Medulla oblongata (tissue), 1 donor: Measurements from ENCODE around the gene PRSS16.
"Not testable (repeated sequence)": the region's sequence is repeated elsewhere in the genome, so short reads cannot be mapped to it uniquely, and the experiment has no call there.

Experiments used
- DNase-seq: peaks from one replicate; pipeline ENCODE4 v3.0.0-alpha.2; 2015; ENCODE audit errors: extremely low spot score

Gene PRSS16

DNA sequence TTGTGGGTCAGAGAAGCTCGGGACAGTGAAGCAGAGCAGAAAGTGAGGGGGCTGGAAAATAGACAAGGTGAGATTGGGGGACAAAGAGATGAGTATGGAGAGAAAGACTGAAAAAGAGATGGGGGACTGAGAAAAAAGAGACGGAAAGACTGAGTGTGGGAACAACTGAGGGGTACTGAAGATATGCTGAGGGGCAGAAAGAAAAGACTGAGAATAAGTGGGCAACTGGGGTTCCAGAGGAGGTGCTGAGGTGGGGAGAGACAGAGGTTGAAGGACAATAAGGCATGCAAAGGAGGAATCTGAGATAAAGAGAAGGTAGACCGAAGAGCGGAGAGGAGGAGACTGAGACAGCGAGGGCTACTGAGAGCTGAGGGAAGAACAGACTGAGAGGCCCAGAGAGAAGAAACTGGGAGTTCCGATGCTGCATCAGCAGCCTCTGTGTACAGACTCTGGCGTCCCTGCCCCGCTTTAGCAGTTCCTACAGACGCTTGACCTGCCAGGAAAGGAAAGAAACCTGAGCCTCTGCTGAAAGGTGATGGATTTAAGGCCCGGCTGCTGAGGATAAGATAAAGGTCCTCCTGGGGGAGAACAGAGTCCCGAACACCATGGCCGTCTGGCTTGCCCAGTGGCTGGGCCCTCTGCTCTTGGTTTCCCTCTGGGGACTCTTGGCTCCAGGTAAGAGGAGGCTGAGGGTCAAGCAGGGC is at the start of gene PRSS16:
Gene PRSS16 (plus strand): TSS at position 569 of the 704 bp plus-strand sequence. CDS start 37 bp downstream, at position 606.
- DNase-seq: no peak

GRCh38 chr6:27205375-27206278 is 41.9 kb upstream of the PRSS16 start:
- no peak for DNase-seq

- no peak for DNase-seq
These were observed 40.7 kb upstream of the PRSS16 start for GRCh38 chr6:27206806-27207205.

DNA sequence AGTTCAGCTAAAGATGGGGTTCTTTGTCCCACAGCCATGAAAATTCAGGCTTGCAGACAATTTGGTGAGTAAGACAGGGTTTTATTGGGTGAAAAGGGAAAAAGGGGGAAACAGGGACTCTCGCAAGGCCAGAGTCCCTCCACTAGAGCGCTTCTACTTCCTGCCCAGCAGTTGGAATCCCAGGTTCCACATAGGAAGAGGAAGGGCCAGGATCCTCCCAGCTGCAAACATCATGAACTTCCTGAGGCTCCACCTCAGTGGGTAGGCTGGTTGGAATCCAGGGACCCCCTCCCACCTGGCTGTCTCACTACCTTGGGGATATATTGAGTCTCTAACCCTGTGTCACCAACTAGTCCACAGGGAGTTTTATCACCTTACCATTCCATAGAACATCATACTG is 39.5 kb upstream of the PRSS16 start:
- DNase-seq: no peak

DNA sequence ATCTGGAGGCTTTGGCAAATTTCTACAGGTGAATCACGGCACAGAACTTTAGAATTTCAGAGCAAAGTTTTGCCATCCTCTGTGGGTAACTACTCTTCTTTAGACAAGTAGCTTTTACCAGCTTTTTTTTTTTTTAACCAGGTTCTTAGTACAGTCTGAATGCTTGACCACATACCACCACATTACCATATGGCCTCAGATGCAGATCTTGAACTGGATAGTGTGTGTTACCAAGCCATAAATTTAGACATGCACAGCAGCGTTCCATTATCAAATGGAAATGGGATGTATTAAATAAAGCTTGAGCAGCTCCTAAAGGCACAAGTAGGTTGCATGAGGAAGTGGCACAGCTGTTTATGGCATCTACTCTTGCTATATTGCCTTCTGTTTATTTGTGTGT is 38.3 kb upstream of the PRSS16 start:
- no peak for DNase-seq

GRCh38 chr6:27209659-27210269 is 37.7 kb upstream of the PRSS16 start:
- DNase-seq: no peak

GRCh38 chr6:27213091-27213517 is 34.4 kb upstream of the PRSS16 start:
- DNase-seq: not testable (repeated sequence)

DNA sequence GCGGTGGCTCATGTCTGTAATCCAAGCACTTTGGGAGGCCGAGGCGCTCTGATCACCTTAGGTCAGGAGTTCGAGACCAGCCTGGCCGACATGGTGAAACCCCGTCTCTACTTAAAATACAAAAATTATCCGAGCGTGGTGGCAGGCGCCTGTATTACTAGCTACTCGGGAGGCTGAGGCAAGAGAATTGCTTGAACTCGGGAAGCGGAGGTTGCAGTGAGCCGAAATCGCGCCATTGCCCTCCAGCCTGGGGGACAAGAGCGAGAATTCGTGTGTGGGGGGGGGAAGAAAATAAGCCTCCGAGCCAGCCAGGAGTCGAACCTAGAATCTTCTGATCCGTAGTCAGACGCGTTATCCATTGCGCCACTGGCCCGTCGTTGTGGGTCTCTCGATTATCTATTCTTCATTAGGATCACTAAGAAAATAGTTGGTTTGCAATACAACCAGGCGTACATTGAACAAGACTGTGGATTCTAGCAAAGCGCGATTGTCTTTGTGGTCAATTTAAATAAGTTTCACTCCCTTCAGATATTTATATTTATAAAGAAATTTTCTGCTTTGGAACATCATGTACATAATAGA is 33.9 kb upstream of the PRSS16 start:
- no peak for DNase-seq

- DNase-seq: no peak
These were observed 33.3 kb upstream of the PRSS16 start for GRCh38 chr6:27214126-27214601.

DNA sequence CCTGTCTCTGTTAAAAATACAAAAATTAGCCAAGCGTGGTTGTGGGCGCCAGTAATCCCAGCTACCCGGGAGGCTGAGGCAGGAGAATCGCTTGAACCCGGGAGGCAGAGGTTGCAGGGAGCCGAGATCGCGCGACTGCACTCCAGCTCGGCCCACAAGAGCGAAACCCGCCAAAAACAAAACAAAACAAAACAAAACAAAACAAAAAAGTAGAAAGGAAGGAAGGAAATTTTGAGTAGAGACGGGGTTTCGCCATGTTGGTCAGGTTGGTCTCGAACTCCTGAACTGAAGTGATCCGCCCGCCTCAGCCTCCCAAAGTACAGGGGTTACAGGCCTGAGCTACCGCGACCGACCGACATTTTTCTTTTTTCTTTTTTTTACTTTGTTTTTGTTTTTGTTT is 30.6 kb upstream of the PRSS16 start:
- no peak for DNase-seq

GRCh38 chr6:27222971-27223370 is 24.5 kb upstream of the PRSS16 start:
- DNase-seq: not testable (repeated sequence)

DNA sequence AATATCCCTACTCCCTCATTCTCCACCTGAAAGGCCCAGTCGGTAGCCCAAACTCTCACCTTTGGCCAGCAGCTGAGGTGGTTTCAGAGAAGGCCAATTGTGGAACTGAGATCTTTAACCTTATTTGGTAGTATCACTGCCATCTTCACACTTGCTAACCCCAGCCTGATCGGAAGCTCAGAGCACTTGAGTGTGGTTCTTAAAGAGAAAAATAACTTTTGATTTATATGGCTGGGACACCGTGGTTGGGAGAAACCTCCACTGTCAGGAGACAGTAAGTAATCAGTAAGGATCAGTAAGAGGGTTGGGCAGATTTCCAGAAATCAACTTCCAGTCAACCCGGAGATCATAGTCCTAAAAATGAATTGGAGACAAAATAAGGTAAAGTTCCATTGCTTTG is 22.8 kb upstream of the PRSS16 start:
- no peak for DNase-seq

DNA sequence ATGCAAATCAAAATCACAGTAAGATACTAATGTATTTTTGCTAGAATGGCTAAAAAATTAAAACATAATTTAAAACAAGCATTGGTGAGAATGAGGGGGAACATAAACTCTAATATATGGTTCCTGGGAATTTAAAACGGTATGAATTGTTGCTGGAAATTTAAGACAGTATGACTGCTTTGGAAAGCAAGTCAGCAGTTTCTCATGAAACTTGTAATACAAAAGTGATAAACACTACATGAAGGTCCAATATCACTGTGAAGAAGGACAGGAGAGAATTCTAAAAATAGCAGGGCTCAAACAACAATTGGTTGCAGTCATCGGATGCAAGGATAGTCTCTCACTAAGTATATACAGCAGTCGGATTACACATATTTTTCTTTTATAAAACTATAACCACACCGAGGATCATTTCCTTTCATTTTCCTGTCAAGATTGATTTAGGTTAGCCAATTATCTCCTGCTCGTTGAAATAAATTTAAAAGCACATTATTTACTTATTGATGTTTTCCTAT is 18.5 kb upstream of the PRSS16 start:
- no peak for DNase-seq

DNA sequence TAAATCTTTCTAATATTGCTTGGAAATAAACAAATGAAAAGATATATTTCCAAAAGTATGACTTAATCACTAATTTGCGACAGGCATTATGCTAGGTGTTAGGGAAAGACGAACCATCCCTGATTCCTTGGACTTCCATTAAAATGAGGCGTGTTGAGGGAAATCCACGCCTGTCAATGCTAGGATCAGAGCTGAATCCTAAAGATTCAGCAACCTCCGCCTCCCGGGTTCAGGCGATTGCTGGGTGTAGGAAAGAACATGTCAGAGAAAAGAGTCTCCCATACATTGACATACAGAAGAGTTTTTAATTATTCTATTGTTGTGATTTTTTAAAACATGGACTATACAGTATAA is 16.8 kb upstream of the PRSS16 start:
- DNase-seq: no peak

GRCh38 chr6:27234576-27234975 is 12.9 kb upstream of the PRSS16 start:
- no peak for DNase-seq

DNA sequence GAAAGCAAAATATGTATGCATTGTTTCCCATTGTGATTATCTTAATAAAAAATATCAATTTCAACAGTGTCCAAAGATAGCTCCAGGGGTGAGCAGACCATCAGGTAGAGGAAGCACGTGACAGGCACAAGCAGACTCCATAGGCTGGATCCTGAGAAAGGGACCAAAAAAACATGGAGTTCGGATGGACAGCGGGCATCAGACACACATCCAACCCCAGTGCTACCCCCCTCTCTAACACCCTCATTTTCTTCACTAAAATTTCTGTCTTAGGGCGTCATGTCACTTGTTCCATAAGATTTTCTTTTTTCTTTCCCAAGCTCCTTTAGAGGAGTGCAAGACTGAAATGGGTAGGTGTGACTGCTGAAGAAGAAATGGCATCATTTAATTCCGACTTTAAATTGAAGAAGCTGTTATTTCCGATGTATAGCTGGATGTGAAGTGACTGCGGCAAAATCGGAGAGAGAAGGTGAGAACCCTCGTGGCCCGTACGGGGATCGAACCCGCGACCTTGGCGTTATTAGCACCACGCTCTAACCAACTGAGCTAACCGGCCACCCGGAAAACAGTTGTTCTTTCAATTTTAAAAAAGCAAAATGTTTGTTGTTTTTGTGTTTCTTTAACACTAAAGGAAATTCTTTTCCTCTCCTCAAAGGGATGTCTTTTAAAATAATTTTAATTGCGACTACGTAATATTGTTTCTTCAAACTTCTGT is 10.3 kb upstream of the PRSS16 start:
- DNase-seq: no peak

- no peak for DNase-seq
These were observed 9.2 kb upstream of the PRSS16 start for GRCh38 chr6:27238010-27238983.

DNA sequence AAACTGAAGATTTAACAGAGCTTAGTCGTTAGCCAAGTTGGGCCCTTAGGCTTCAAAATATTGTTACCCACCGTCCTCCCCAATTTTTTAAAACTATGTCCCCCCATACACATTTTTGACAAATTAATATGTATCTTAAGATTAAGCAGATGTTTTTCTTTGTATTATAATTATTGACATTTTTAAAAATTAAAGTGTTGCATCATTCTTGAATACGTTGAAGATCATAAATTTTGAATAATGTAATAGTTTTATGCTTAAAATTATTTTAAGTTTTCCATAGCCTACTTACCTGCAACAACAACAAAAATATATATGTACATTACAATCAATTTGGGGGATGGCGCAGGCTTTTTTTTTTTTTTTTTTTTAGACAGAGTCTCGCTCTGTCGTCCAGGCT is 8.2 kb upstream of the PRSS16 start:
- DNase-seq: no peak

DNA sequence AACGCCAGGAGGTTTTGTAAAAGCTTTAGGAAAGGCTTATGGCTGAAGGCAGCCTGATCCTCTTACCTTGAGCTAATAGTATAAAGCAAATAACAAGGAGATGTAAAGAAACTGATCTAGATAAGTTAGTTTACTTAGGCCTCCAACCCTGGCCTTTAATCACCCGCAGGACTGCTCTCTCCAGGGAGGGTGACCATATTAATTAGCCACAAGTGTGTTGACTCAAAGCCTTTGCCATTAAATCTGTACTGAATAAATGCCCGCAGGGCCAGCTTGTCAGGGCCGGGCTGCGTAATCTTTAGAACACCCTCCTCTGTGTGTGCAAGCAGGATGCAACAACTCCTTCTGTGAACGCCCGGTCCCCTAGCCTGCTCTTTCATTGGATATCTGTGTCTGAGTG is 6.1 kb upstream of the PRSS16 start:
- DNase-seq: no peak
